ENCODE measurements around the gene CCL19. TPM values are rescaled to one million over a fixed set of nuclear protein-coding genes. Genes with fewer than 3 reads are reported as not detected.

CCL19 gene
- total RNA-seq, 2 donors from 2014 or later: not detected

DNA sequence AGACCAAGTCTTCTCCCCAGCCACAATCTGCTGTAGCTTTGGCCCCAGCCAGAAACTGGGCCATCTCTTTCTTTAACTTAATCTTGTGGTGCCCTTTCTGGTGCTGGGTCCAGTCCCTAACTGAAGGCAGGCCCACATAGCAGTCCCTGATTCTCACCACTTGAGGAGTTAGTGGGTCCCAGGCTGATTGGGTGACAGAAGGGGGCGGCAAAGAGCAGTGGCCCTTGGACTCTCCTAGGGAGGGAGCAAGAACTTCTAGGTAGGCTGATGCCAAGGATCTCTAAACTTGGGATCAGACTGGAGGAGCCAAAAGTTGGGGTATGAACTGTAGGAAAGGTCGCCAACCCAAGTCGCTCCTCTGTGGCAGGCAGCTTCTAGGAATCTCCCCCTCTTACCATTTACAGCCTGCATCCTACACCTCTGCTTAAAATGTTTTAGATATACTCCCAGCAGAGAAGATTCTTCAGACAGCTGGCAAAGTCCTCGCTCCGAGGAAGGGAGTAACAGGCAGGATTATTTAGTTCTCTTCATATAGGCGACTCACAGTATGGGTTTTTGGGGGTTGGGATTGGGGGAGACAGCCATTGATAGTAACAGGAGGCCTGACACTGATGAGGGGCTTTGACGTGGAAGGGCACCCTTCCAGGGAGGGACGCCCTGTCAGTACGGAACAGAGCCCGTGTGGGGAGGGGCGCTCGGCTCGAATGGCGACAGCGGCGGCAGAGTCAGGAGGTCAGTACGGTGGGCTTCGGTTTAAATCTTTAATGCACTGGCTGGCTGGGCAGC lies 26.6 kb downstream of the CCL19 start:
- ATAC-seq: peak in 1 of 2 donors; percentile 53
- peak; percentile 82 for DNase-seq (ENCODE audit: low spot score)

GRCh38 chr9:34663303-34663605 lies 27.8 kb downstream of the CCL19 start:
- Mint-ChIP-seq H3K36me3 (no peaks in the 10 kb centered on the region), H3K27ac (peak overlapping the region in 1 of 2 donors; percentile 79), H3K27me3 (no peaks in the 10 kb centered on the region), H3K9me3 (no peaks in the 10 kb centered on the region), H3K4me3 (no peak overlapping the region), H3K4me1 (ENCODE audit: low read depth in 2 of 2) (peaks cover 18 to 23% of the 10 kb centered on the region in 2 donors)
- ATAC-seq (no peak), DNase-seq (ENCODE audit: low spot score) (no peak)

More for the DNA sequence above, 26.6 kb downstream of the CCL19 start:
- H3K4me3 Mint-ChIP-seq: peak overlapping the region; percentile 88
- H3K9me3 Mint-ChIP-seq: no peaks in the 10 kb centered on the region
- H3K27ac Mint-ChIP-seq: peak overlapping the region; percentile 14 to 79
- no peaks in the 10 kb centered on the region for H3K36me3 Mint-ChIP-seq
- H3K4me1 Mint-ChIP-seq (ENCODE audit: low read depth in 2 of 2): peaks cover 18 to 23% of the 10 kb centered on the region in 2 donors
- H3K27me3 Mint-ChIP-seq: no peaks in the 10 kb centered on the region

- Mint-ChIP-seq H3K4me3 (no peak within 1 kb of the TSS), H3K4me1 (ENCODE audit: low read depth in 2 of 2) (peaks cover 18 to 23% of the 10 kb centered on the region in 2 donors), H3K27ac (peak within 1 kb of the TSS in 1 of 2 donors; percentile 79), H3K9me3 (no peaks in the 10 kb centered on the region), H3K36me3 (no peaks in the 10 kb centered on the region), H3K27me3 (no peaks in the 10 kb centered on the region)
- ATAC-seq (no peak), DNase-seq (ENCODE audit: low spot score) (no peak)
Measured at GRCh38 chr9:34662526-34663302, 28.4 kb downstream of the CCL19 start, which contains the start of gene CCL27. Gene CCL27 (minus strand): TSS chr9:34662657. CDS start chr9:34662633, 24 bp downstream.

DNA sequence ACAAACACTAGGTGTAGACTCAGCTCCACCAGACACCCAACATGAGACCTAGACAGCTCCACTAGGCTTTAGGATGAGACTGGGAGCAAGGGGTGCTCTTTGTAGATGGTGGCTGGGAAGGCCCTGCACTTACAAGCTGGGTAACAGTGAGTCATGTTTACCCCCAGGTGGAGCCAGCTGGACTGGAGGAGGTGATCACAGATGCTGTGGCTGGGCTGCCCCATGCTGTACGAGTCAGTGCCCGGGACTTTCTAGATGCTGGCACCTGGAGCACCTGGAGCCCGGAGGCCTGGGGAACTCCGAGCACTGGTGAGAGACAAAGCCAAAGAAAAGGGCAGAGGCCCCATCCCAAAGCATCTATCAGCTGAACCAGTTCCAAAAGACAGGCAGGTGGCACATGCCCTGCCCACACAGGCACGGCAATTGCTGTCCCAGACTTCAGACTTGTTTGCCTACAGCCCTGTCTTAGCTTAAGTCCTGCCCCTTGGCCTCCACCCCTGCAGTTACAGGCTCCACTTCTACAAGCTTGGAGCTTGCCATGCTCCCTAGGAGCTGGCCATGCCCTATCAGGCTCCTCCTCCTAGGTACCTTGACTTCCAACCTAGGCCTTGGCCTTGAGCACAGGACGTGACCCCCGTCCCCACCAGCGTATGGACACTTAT lies 31.4 kb downstream of the CCL19 start:
- ATAC-seq (no peak), DNase-seq (ENCODE audit: low spot score) (no peak)
- Mint-ChIP-seq H3K4me1 (ENCODE audit: low read depth in 2 of 2) (peaks cover 12 to 15% of the 10 kb centered on the region in 2 donors), H3K27me3 (no peaks in the 10 kb centered on the region), H3K4me3 (no peak overlapping the region), H3K36me3 (no peaks in the 10 kb centered on the region), H3K27ac (no peak overlapping the region), H3K9me3 (no peaks in the 10 kb centered on the region)

GRCh38 chr9:34658461-34658860 lies 32.6 kb downstream of the CCL19 start:
- H3K9me3 Mint-ChIP-seq: no peaks in the 10 kb centered on the region
- H3K36me3 Mint-ChIP-seq: no peaks in the 10 kb centered on the region

DNA sequence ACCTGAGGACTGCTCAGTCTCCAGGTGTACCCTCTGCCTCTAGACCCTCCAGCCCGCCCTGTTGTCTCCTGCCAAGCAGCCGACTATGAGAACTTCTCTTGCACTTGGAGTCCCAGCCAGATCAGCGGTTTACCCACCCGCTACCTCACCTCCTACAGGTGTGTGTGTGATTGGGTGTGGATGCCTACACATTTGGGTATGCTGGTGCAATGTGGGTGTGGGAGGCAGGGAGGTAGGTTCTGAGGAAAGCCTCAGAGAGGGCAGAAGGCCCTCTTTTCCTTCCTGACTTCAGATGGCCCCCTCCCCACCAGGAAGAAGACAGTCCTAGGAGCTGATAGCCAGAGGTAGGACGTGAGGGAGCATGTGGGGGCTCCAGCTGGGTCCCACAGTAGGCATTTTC lies 34.1 kb downstream of the CCL19 start:
- no peaks in the 10 kb centered on the region for H3K36me3 Mint-ChIP-seq
- no peaks in the 10 kb centered on the region for H3K9me3 Mint-ChIP-seq
- ATAC-seq: no peak
- no peak overlapping the region for H3K27ac Mint-ChIP-seq
- no peaks in the 10 kb centered on the region for H3K27me3 Mint-ChIP-seq
- H3K4me1 Mint-ChIP-seq (ENCODE audit: low read depth in 2 of 2): peaks cover 15% of the 10 kb centered on the region in 2 donors
- H3K4me3 Mint-ChIP-seq: no peak overlapping the region
- DNase-seq (ENCODE audit: low spot score): no peak

More at GRCh38 chr9:34658461-34658860, 32.6 kb downstream of the CCL19 start:
- ATAC-seq (no peak), DNase-seq (ENCODE audit: low spot score) (no peak)
- H3K4me3 Mint-ChIP-seq: no peak overlapping the region
- H3K4me1 Mint-ChIP-seq (ENCODE audit: low read depth in 2 of 2): peaks cover 3 to 7% of the 10 kb centered on the region in 2 donors
- no peak overlapping the region for H3K27ac Mint-ChIP-seq
- no peaks in the 10 kb centered on the region for H3K27me3 Mint-ChIP-seq

DNA sequence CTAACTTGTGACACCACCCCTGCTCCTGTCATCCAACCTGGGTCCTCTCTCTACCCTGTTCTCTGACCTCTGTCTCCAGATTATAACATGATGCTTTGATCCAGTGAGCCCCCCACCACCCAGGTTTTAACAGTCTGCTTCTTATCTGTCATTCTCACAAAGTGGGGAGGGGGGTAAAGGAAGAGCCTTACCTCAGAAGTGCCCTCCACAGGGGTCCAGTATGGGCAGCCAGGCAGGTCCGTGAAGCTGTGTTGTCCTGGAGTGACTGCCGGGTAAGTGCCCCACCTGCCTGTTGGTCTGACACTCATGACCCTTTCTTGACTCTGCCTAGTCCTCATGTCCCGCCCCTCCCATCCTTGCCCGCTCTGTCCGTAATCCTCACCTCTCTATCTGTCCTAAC lies 35.7 kb downstream of the CCL19 start:
- Mint-ChIP-seq H3K27ac (no peak overlapping the region), H3K4me1 (ENCODE audit: low read depth in 2 of 2) (peaks cover 15% of the 10 kb centered on the region in 2 donors), H3K4me3 (no peak overlapping the region), H3K27me3 (no peaks in the 10 kb centered on the region), H3K9me3 (no peaks in the 10 kb centered on the region), H3K36me3 (no peaks in the 10 kb centered on the region)
- DNase-seq (ENCODE audit: low spot score): no peak
- ATAC-seq: no peak

DNA sequence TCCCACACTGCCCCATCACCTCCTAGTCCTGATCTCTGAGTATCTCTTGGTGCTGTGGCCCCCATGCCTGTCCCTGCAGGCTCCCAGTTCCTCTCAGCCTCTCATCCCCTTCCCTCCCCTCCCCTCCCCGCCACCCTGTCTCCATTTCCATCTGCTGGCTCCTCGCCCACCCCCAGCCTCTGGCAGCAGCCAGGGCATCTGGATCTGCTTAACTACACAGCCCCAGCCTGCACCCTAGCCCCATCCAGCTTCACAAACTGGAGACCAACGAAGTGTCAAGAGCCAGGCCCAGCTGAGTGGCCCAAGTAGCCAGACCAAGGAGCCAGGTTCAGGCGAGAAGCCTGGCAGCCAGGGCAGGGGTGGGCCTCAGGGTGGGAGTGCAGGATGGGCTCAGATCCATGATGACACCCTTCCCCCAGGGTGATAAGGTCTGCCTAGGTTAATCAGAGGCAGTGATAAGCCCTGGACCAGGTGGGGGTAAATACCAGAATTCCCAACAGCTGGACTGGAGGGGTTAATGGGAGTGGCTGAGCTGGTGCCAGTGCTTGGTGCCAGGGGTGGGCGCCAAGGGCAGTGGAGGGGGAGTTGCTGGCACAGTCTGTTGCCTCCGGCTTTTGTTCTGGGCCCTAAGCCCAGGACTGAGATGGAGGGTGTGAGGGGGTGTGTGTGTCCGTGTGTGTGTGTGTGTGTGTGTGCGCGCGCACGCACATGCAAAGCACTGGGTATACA lies 36.6 kb downstream of the CCL19 start:
- Mint-ChIP-seq H3K27me3 (no peaks in the 10 kb centered on the region), H3K4me3 (no peak overlapping the region), H3K9me3 (no peaks in the 10 kb centered on the region), H3K27ac (peak overlapping the region in 1 of 2 donors; percentile 15), H3K36me3 (no peaks in the 10 kb centered on the region), H3K4me1 (ENCODE audit: low read depth in 2 of 2) (peaks cover 15% of the 10 kb centered on the region in 2 donors)
- ATAC-seq (no peak), DNase-seq (ENCODE audit: low spot score) (no peak)

DNA sequence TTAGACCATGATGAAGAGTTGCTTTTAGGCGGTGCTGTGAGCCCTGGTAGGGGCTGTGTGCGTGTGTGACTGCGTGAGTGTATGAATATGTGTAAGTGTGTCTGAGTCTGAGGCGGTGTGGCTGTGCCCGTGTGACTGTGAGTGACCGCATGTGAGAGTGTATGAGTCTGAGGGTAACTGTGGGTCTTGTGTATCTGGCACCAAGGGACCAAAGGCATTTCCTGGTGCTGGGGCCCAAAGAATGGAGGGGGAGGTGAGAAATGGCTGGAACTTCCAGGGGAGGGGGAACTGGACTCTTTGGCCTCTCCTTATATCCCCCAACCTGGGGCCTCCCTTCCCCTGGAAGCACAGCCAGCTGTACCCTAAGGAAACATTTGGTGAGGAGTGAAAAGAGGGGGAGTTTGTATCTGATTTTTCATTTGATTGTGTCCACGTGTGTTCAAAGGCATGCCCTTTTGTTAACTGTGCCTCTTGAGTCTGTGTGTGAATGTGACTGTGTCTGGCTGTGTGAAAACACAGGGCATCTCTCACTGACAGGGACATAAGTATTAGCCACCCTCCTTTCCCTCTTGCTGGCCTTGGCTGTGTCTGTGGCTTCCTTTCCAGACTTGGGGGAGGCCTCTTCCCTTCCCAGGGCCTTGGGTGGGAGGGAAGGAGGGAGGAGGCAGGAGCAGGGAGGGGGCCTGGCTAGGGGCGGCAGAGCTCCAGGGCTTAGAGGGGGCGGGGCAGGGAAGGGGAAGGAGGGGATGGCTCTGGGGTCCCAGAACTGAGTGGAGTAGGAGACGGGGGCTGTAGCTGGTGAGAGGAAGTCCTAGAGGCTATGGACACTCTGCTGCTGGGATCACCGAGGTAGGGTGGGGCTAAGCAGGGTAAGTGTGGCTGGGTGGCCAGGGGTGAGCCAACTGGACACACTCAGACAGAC lies 37.7 kb downstream of the CCL19 start:
- peak in 1 of 2 donors; percentile 25 for ATAC-seq
- peaks cover 4% of the 10 kb centered on the region for H3K36me3 Mint-ChIP-seq
- H3K27me3 Mint-ChIP-seq: no peaks in the 10 kb centered on the region
- H3K4me3 Mint-ChIP-seq: no peak overlapping the region
- peaks cover 18 to 20% of the 10 kb centered on the region in 2 donors for H3K4me1 Mint-ChIP-seq (ENCODE audit: low read depth in 2 of 2)
- DNase-seq (ENCODE audit: low spot score): no peak
- H3K9me3 Mint-ChIP-seq: no peaks in the 10 kb centered on the region
- H3K27ac Mint-ChIP-seq: peak overlapping the region in 1 of 2 donors; percentile 49

- no peak for ATAC-seq
Measured at GRCh38 chr9:34652602-34653000, 38.5 kb downstream of the CCL19 start.

DNA sequence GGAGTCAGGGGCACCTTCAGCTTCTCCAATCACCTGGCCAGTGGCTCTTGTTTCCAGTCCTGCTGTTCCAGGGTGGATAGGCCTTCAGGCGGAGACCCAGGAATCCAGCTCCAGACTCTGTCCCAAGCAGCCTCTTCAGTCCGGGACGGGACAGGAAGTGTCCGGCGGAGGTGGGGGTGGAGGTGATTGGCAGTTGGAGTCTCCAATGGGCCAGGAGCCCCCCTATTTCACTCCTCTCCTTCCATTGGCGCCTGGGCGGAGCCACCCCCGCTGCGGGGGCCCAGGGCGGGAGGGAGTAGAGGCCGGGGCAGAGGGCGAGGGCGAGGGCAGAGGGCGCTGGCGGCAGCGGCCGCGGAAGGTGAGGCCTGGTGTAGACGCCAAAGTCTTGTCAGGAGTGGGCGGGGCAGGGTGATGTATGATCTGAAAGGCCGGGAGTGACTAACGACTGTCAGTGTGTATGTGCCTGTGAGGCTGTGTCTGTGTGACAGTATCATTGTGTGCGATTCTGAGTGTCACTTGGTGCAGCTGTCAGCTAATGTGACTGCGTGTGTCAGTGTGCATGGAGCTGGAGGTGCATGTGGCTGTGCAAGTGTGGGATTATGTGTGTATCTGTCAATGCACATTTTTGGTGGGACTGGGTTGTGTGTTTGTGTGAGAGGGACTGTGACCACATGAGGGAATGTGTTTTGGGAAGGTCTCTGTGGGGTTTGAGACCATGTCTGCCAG lies 39.0 kb downstream of the CCL19 start, which contains the start of gene IL11RA:
TSS of gene IL11RA (plus strand) at position 310 of the 726 bp plus-strand sequence. CDS start 3,033 bp downstream, outside the sequence.
- ATAC-seq (peak; percentile 58 to 68), DNase-seq (ENCODE audit: low spot score) (peak; percentile 68)
- peak within 1 kb of the TSS; percentile 44 for H3K4me3 Mint-ChIP-seq
- H3K27ac Mint-ChIP-seq: peak within 1 kb of the TSS; percentile 16 to 49
- H3K27me3 Mint-ChIP-seq: no peaks in the 10 kb centered on the region
- peaks cover 7% of the 10 kb centered on the region for H3K36me3 Mint-ChIP-seq
- no peaks in the 10 kb centered on the region for H3K9me3 Mint-ChIP-seq
- H3K4me1 Mint-ChIP-seq (ENCODE audit: low read depth in 2 of 2): peaks cover 31 to 33% of the 10 kb centered on the region in 2 donors

More at GRCh38 chr9:34652602-34653000, 38.5 kb downstream of the CCL19 start:
- no peak for DNase-seq (ENCODE audit: low spot score)
- peak overlapping the region; percentile 44 for H3K4me3 Mint-ChIP-seq
- H3K9me3 Mint-ChIP-seq: no peaks in the 10 kb centered on the region
- H3K4me1 Mint-ChIP-seq (ENCODE audit: low read depth in 2 of 2): peaks cover 26 to 28% of the 10 kb centered on the region in 2 donors
- no peaks in the 10 kb centered on the region for H3K27me3 Mint-ChIP-seq
- H3K27ac Mint-ChIP-seq: peak overlapping the region; percentile 16 to 49
- peaks cover 7% of the 10 kb centered on the region for H3K36me3 Mint-ChIP-seq

- Mint-ChIP-seq H3K4me1 (ENCODE audit: low read depth in 2 of 2) (peaks cover 35% of the 10 kb centered on the region in 2 donors), H3K9me3 (no peaks in the 10 kb centered on the region), H3K36me3 (peaks cover 7% of the 10 kb centered on the region), H3K27ac (no peak overlapping the region), H3K4me3 (no peak overlapping the region), H3K27me3 (no peaks in the 10 kb centered on the region)
- ATAC-seq (no peak), DNase-seq (ENCODE audit: low spot score) (no peak)
Measured at GRCh38 chr9:34651321-34651720, 39.8 kb downstream of the CCL19 start.
